Measurements from ENCODE around the gene RANBP3.

The RANBP3 gene

DNA sequence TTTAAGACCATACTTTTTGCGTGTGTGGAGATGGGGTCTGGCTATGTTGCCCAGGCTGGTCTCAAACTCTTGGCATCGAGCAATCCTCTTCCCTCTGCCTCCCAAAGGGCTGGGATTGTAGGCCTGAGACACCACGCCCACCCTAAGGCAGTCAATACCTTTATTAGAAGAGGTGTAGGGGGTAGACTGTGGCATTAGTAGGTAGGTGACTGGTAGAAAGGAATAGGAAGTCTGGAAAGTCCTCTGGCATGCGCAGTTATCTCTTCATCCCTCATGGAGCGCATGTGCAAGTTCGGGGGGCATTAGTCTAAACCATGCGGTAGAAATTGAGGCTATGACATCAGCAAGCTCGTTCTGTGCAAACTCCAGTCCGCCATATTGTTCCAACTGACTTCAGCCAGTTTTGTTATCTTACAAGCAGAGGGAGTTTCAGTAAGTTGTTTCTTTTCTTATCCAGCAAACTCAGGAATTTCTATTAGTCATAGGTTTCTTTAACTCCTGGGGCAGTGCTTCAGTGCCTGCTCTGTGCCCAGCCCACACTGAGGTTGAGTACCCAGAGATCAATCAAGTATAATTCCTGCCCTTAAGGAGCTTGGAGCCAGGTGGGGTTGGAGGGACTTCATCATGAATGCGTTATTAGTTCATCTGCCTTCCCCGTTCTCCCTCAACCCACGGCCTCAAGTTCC, 7.3 kb upstream of the RANBP3 start:
- DNase-seq, result no peak

DNA sequence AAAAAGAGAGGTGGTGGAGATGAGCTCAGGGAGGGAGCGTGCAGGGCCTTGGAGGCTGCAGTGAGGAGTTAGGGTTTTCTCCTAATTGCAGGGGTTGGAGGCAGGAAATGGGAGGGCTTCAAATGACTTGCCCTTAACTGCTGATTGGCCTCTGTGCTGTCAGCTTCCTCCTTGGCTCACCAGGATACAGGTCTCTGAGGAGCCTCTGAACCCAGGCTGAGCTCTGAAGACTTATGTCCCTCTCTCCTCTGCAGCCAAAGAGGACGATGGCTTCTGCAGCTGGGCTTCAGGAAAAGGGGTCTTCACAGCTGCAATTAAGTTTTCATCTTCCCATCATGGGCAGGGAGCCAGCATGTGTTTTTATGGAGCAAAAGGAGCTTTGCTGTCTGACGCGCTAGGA, 6.7 kb upstream of the RANBP3 start:
- DNase-seq, result no peak

DNA sequence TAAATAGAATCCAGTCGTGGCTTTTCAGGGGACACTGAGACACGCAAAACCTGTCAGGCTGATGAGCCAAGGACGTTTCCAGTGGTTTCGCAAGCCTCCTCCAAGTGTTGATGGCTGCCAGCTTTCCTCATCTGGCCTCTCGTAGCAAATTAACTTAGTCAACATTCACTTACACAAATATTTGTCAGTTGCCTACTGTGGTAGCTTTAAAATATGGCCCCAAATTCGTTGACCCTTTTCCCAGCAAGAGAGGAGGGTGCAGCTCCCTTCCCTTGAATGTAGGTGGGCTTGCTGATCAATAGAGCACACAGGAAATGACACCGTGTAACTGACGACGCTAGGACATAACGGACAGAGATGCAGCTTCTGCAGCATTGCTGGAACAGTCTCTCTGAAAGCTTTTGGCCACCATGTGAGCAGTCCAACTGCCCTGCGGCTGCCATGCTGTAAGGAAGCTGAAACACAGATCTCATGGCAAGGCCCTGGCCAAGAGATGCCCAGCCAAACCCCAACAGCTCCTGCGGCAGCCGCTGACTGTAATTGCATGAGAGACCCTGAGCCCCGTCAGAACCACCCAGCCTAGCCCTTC, 5.5 kb upstream of the RANBP3 start:
- no peak for DNase-seq

GRCh38 chr19:5978606-5979552, 939 bp upstream of the RANBP3 start:
- no peak for DNase-seq

- no peak for DNase-seq
These were observed 637 bp downstream of the RANBP3 start for GRCh38 chr19:5977222-5977784.

DNA sequence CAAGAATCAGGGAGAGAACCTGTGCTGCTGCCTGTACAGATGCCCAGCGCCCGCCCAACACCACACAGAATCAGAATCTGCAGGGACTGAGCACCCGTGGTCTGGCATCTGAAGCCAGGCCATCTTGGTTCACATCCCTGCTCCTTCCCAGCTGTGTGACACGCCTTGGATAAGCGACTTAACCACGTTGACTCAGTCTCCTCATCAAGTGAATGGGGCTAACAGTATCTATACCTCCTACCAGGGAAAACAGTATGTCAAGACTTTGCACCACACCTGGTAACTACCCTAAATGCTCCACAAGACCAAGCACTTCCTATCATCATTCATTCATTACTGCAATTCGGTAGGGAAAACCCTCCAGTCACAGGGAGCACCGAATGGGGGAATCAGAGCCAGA, 1.2 kb downstream of the RANBP3 start:
- DNase-seq, result no peak

GRCh38 chr19:5975388-5975728, 2.6 kb downstream of the RANBP3 start:
- DNase-seq, result no peak

- DNase-seq, result peak; percentile 47
These were observed 3.1 kb downstream of the RANBP3 start for GRCh38 chr19:5974721-5975387.

- no peak for DNase-seq
These were observed 3.9 kb downstream of the RANBP3 start for GRCh38 chr19:5973867-5974635.

GRCh38 chr19:5973376-5973775, 4.6 kb downstream of the RANBP3 start:
- DNase-seq, result no peak

GRCh38 chr19:5972355-5972731, 5.6 kb downstream of the RANBP3 start:
- no peak for DNase-seq

DNA sequence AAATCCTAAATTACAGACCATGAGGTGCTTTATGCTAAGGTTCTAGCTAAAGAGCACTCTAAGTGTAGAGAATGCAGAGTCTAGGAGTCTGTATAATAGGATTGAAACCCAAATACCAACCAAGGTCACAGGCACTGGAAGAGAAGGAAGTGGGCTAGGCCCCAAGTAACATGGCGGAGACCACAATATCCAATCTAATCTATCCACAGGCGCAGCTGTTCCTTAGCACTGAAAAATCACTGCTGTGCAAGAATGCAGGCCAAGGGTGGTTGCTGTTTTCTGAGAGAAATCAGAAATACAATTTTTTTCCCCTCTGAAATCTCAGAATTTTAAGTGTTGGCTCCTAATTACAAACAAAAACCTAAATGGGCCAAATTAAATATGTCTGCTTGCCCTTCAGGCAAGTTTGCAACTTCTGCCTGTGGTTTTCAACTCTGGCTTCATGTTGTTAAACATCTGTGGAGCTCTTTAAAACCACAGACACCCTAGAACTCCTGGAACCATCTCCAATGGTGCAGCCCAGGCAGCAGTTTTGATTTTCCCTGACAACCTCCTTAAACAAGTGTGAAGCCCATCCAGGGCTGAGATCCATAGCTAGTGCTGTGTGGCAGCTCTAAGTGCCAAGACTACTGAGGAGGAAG, 6.1 kb downstream of the RANBP3 start:
- no peak for DNase-seq

DNA sequence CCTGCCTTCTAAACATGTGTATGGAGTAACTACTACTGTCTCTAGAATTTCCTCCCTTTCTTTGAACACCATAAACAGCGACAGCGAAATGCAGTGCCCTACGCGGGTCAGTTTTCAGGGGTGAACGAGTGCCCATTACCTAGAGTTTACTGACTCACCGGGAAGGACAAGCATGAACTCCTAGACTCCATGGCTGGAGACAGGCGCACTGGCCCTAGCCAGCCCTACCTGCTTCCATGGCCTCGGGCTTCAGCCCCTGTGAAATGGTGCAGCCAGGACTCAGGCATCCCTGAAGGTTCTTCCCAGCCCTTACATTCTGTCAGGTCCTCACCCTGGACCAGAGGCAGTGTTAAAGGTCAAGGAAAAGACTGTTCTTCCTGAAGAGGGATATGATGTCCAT, 8.5 kb downstream of the RANBP3 start:
- no peak for DNase-seq

- no peak for DNase-seq
These were observed 9.2 kb downstream of the RANBP3 start for GRCh38 chr19:5968431-5969373.

GRCh38 chr19:5967994-5968430, 9.9 kb downstream of the RANBP3 start:
- DNase-seq, result peak; percentile 62

GRCh38 chr19:5967571-5967970, 10.4 kb downstream of the RANBP3 start:
- DNase-seq, result no peak

DNA sequence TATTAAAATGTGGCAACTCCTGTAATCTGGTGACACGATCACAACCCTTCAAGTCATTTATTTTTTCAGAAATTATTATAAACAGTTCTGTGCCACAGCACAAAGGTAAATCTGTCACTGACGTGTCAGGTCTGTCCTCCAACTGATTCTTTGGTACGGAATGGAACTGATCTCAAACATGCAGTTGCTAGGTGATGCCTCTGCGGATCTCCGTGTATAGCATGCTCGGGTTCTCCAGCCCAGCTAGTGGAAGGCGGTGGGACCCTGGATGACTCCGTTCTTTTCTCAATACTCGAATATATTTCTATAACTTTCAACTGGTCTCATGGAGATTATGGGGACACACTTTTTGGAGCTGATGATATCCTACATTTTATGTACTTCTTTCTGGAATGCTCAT, 11.0 kb downstream of the RANBP3 start:
- no peak for DNase-seq

DNA sequence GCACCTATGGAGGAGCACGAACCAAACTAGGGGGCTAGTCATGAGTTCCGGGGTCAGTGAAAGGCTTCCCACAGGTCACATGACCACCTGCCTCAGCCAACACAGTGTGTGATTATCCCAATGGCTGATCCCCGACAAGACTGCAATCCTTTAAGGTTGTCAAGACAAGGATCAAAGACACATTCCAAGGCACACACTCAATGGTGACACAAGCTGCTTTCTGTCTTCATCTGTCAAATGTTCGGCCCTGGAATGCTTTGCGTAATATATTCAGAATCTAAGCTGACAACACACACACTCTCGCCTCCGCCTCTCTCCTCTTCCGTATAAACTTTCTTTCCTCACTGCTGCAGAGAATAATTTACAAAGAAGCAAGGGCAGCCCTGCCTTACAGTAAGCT, 11.7 kb downstream of the RANBP3 start:
- no peak for DNase-seq

DNA sequence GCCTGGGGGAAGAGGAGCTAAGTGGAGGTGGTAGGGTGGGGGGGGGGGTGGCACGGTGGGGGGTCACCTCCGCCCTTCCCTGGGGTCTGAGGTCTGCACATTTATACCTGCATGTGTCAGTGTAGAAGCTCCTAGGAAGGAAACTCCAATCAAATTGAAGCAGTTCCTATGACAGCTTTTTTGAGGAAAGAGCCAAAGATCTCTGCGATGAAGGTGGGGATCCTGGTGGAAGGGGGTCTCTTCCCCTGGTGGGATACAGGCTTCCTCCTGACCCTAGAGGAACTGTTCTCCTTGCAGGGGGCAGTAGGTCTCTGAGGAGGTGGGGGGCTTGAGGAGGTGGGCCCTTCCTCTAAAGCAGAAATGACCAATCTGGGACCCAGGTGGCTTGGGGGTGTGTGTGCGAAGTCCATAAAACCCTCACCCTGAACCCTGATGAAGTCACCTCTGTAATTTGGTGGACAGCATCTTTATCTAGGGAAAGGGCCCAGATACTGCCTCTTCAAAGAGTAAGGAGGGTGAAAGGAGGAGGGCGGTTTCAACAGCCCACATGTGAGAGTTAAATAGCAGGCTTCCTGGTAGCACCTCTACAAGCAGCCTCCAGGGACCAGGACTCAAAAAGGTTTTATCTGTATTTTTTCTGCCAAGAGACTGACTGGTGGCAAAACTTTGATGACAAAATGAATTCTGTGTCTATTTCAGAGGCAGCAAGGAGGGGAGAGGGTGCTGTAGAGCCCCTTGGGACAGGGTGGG, 12.9 kb downstream of the RANBP3 start:
- DNase-seq, result no peak

DNA sequence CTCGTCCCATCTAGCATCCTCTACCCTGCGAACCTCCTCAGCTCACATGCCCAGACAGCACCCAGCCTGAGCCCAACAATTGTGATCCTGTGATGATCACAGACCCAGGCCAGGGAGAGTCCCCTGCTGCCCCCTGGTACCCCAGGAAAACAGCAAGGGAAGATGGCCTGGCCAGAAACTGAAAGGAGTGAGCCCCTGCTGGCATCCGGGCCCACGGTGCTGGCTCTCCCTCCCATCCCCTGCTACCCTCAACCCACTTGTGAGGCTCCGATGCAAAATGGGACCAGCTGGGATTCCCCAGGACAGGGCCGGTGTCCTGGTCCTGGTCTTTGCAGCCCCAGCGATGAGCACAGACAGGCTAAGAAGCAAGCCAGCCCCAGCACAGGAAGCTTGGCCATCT, 14.1 kb downstream of the RANBP3 start:
- no peak for DNase-seq

Measured in activated CD4-positive, CD25-positive, alpha-beta regulatory T cell treated with anti-CD3 and anti-CD28 coated beads, Interleukin-2, amount 50 U/mL, for 72 hours (primary cell).